ENCODE measurements around the gene SERPINA5.

The SERPINA5 gene

GRCh38 chr14:94578712-94579111 is 2.5 kb upstream of the SERPINA5 start:
- Histone ChIP-seq H3F3A (ENCODE audit: insufficient read depth, low read length) (no peaks in the 10 kb centered on the region), H3K4me2 (ENCODE audit: low read depth, low read length) (no peak overlapping the region), H3K9me2 (replicated peaks; ENCODE audit: insufficient read depth, low read length) (no peaks in the 10 kb centered on the region), H3K9me3 (replicated peaks; ENCODE audit: insufficient read depth, low read length) (no peaks in the 10 kb centered on the region), H2AFZ (ENCODE audit: low read length) (no peak overlapping the region), H3K4me1 (ENCODE audit: low read length) (no peaks in the 10 kb centered on the region), H3K9ac (ENCODE audit: low read length) (no peak overlapping the region), H3K27ac (ENCODE audit: low read length) (no peak overlapping the region), H3K4me3 (ENCODE audit: low read length) (no peak overlapping the region), H3K36me3 (replicated peaks; ENCODE audit: insufficient read depth, low read length) (no peaks in the 10 kb centered on the region), H4K20me1 (ENCODE audit: insufficient read depth, low read length) (no peaks in the 10 kb centered on the region), H3K79me2 (ENCODE audit: low read length) (no peaks in the 10 kb centered on the region), H3K27me3 (replicated peaks; ENCODE audit: insufficient read depth, low read length) (no peaks in the 10 kb centered on the region)
- no peak for DNase-seq
- TF ChIP-seq EZH2 (optimal IDR thresholded peaks at IDR 0.05; ENCODE audit: low read depth, low read length) (no peak), EZH2phosphoT487 (IDR thresholded peaks at IDR 0.05; ENCODE audit: low read length) (no peak), CTCF (IDR thresholded peaks at IDR 0.05; ENCODE audit: low read length) (no peak)

DNA sequence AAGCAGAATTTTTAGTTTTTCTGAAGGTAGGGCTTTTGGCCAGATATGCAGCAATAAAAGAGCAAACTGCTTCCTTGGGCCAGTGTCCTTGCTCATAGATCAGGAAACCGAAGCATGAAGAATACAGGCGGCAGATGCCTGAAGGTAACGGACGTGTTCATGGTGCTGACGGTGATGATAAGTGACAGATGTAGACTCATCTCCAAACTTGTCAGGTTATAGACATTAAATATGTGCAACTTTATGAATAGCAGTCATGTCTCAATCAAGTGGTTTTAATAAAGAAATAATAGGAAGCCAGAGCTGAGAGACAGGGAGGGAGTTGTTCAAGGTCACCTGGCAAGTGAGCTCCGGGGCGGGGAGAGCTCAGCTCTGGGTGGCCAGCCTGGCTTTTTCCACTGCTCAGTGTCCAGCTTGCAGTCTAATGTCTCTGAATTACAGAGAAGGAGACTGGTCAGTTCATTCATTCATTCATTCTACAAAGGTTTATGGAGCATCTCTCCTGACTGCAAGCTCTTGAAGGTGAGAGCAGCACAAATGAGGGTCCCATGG is 1.0 kb downstream of the SERPINA5 start:
- Histone ChIP-seq H3K27ac (ENCODE audit: low read length) (no peak overlapping the region), H2AFZ (ENCODE audit: low read length) (no peak overlapping the region), H3K4me3 (ENCODE audit: low read length) (no peak overlapping the region), H4K20me1 (ENCODE audit: insufficient read depth, low read length) (no peaks in the 10 kb centered on the region), H3K9ac (ENCODE audit: low read length) (no peak overlapping the region), H3K9me3 (replicated peaks; ENCODE audit: insufficient read depth, low read length) (no peaks in the 10 kb centered on the region), H3K36me3 (replicated peaks; ENCODE audit: insufficient read depth, low read length) (no peaks in the 10 kb centered on the region), H3K27me3 (replicated peaks; ENCODE audit: insufficient read depth, low read length) (no peaks in the 10 kb centered on the region), H3K4me1 (ENCODE audit: low read length) (no peaks in the 10 kb centered on the region), H3F3A (ENCODE audit: insufficient read depth, low read length) (no peaks in the 10 kb centered on the region), H3K9me2 (replicated peaks; ENCODE audit: insufficient read depth, low read length) (no peaks in the 10 kb centered on the region), H3K4me2 (ENCODE audit: low read depth, low read length) (no peak overlapping the region), H3K79me2 (ENCODE audit: low read length) (no peaks in the 10 kb centered on the region)
- DNase-seq: no peak
- TF ChIP-seq EZH2phosphoT487 (IDR thresholded peaks at IDR 0.05; ENCODE audit: low read length) (no peak), EZH2 (optimal IDR thresholded peaks at IDR 0.05; ENCODE audit: low read depth, low read length) (no peak), CTCF (IDR thresholded peaks at IDR 0.05; ENCODE audit: low read length) (no peak)

GRCh38 chr14:94582851-94583250 is 1.6 kb downstream of the SERPINA5 start:
- H3K27ac ChIP-seq (ENCODE audit: low read length): no peak overlapping the region
- no peak for DNase-seq
- no peak overlapping the region for H2AFZ ChIP-seq (ENCODE audit: low read length)
- no peaks in the 10 kb centered on the region for H3K9me3 ChIP-seq (replicated peaks; ENCODE audit: insufficient read depth, low read length)
- no peaks in the 10 kb centered on the region for H3K9me2 ChIP-seq (replicated peaks; ENCODE audit: insufficient read depth, low read length)
- no peaks in the 10 kb centered on the region for H4K20me1 ChIP-seq (ENCODE audit: insufficient read depth, low read length)
- H3F3A ChIP-seq (ENCODE audit: insufficient read depth, low read length): no peaks in the 10 kb centered on the region
- H3K4me1 ChIP-seq (ENCODE audit: low read length): no peaks in the 10 kb centered on the region
- no peak overlapping the region for H3K4me3 ChIP-seq (ENCODE audit: low read length)
- no peak overlapping the region for H3K9ac ChIP-seq (ENCODE audit: low read length)
- H3K79me2 ChIP-seq (ENCODE audit: low read length): no peaks in the 10 kb centered on the region
- TF ChIP-seq EZH2 (optimal IDR thresholded peaks at IDR 0.05; ENCODE audit: low read depth, low read length) (no peak), CTCF (IDR thresholded peaks at IDR 0.05; ENCODE audit: low read length) (no peak), EZH2phosphoT487 (IDR thresholded peaks at IDR 0.05; ENCODE audit: low read length) (no peak)
- H3K4me2 ChIP-seq (ENCODE audit: low read depth, low read length): no peak overlapping the region
- H3K36me3 ChIP-seq (replicated peaks; ENCODE audit: insufficient read depth, low read length): no peaks in the 10 kb centered on the region
- no peaks in the 10 kb centered on the region for H3K27me3 ChIP-seq (replicated peaks; ENCODE audit: insufficient read depth, low read length)
